K562 (cell line): Measurements from ENCODE around the gene RPH3AL. TPM values are rescaled to one million over a fixed set of nuclear protein-coding genes. Genes with fewer than 3 reads are reported as not detected.

ENCODE experiments used
- ATAC-seq: fragments of 200-7000 bp; cut with Tn5 transposase; 3 replicates; pipeline ENCODE4 v1.9.1; 2020; ENCODE audit warnings: moderate library complexity
- BruUV-seq: library from RNA; stranded (reverse); fragments of 400-500 nt; replicated peaks from 2 replicates; lab custom pipeline; 2021; lab: Mats Ljungman, UMichigan
- CTCF ChIA-PET: fragments of 300-600 bp; formaldehyde crosslinking; extraction: SDS; loops from one replicate; lab custom pipeline; 2021; ENCODE audit warnings: low intra/inter-chr PET ratio; lab: Yijun Ruan, JAX
- POLR2A ChIA-PET: fragments of 300-600, 350-650 bp; sonication (Branson Sonifier 250); formaldehyde crosslinking; extraction: SDS; loops from one replicate; lab custom pipeline; 2021; ENCODE audit warnings: antibody characterized with exemption, inconsistent platforms; lab: Yijun Ruan, JAX
- DNase-seq, 4 experiments: peaks; one replicate each; pipeline versions ENCODE4 v3.0.0 to v3.0.0-alpha.2; 2011 to 2018; ENCODE audit warnings: low spot score in 3 of 4, mixed read lengths in 3 of 4; ENCODE audit errors: extremely low read depth in 1 of 4
- FAIRE-seq: peaks from 2 replicates; lab custom pipeline; 2011; peaks lifted over from hg19 to GRCh38; lab: Jason Lieb, UNC
- H2AFZ ChIP-seq: 2 replicates; pipeline ENCODE4 v1.6.0; 2011; ENCODE audit warnings: low read depth, low read length, control low read depth, inconsistent platforms
- H3K27ac ChIP-seq: fragments of 200-600 bp; 3 replicates; pipeline ENCODE4 v1.8.0; 2011; ENCODE audit warnings: low read depth, mild to moderate bottlenecking, control low read depth, inconsistent platforms, low read length, moderate library complexity, mixed read lengths; ENCODE audit errors: extremely low read depth
- H3K27me3 ChIP-seq, 2 experiments: fragments of 300-600 bp in 1 of 2; 2 replicates in 1 of 2; 3 replicates in 1 of 2; pipeline versions ENCODE4 v1.6.0 to v1.8.0; 2011; ENCODE audit warnings: inconsistent platforms in 2 of 2, low read length in 2 of 2, mild to moderate bottlenecking in 1 of 2, mixed read lengths in 1 of 2, moderate library complexity in 1 of 2; ENCODE audit not compliant: control insufficient read depth in 2 of 2, insufficient read depth in 2 of 2
- H3K36me3 ChIP-seq: fragments of 300-600 bp; 3 replicates; pipeline ENCODE4 v1.8.0; 2011; ENCODE audit warnings: mild to moderate bottlenecking, low read length, inconsistent platforms; ENCODE audit not compliant: control insufficient read depth, insufficient read depth
- H3K4me1 ChIP-seq, 2 experiments: fragments of 200-600 bp in 1 of 2; replicated peaks in 1 of 2; 2 replicates in 1 of 2; 3 replicates in 1 of 2; pipeline versions ENCODE4 v1.5.1 to v1.8.0; 2011; ENCODE audit warnings: inconsistent platforms in 2 of 2, low read length in 2 of 2, mild to moderate bottlenecking in 1 of 2, mixed read lengths in 1 of 2, moderate library complexity in 1 of 2; ENCODE audit not compliant: control insufficient read depth in 2 of 2, insufficient read depth in 2 of 2
- H3K4me2 ChIP-seq: 2 replicates; pipeline ENCODE4 v1.6.1; 2011; ENCODE audit warnings: low read length, control low read depth, inconsistent platforms, mixed read lengths; ENCODE audit not compliant: insufficient read depth
- H3K4me3 ChIP-seq: fragments of 200-600 bp; sonication (generic), shearing (Covaris generic); 2 replicates; pipeline ENCODE4 v1.5.1; 2016; ENCODE audit warnings: control low read depth, inconsistent platforms
- H3K79me2 ChIP-seq: fragments of 200-600 bp; 3 replicates; pipeline ENCODE4 v1.8.0; 2011; ENCODE audit warnings: low read length, inconsistent platforms; ENCODE audit not compliant: control insufficient read depth, insufficient read depth
- H3K9ac ChIP-seq, 2 experiments: 2 replicates each; pipeline versions ENCODE4 v1.6.0 to v1.6.1; 2011; ENCODE audit warnings: low read depth in 2 of 2, low read length in 2 of 2, control low read depth in 1 of 2, inconsistent platforms in 1 of 2, mild to moderate bottlenecking in 1 of 2, mixed read lengths in 1 of 2; ENCODE audit not compliant: insufficient read depth in 1 of 2
- H3K9me1 ChIP-seq: one replicate; pipeline ENCODE4 v1.6.0; 2011; ENCODE audit warnings: inconsistent platforms, mild to moderate bottlenecking, low read length, moderate library complexity; ENCODE audit not compliant: control insufficient read depth, insufficient read depth
- H3K9me3 ChIP-seq: replicated peaks from 2 replicates; pipeline ENCODE4 v1.5.1; 2011; ENCODE audit warnings: low read depth, low read length, inconsistent platforms; ENCODE audit not compliant: control insufficient read depth, insufficient read depth
- H4K20me1 ChIP-seq: replicated peaks from 2 replicates; pipeline ENCODE4 v1.6.1; 2011; ENCODE audit warnings: low read length, inconsistent platforms, mixed read lengths; ENCODE audit not compliant: control insufficient read depth, insufficient read depth
- BHLHE40 ChIP-seq: IDR thresholded peaks from 2 replicates; pipeline ENCODE4 v1.6.1; 2011; ENCODE audit warnings: low read length, improper control_type of control experiment
- C11orf30 ChIP-seq: fragments of 450-650 bp; IDR thresholded peaks from 2 replicates; pipeline ENCODE4 v1.6.1; 2016; ENCODE audit warnings: low read depth, mild to moderate bottlenecking
- DPF2 ChIP-seq: fragments of 450-650 bp; IDR thresholded peaks from 2 replicates; pipeline ENCODE4 v1.6.1; 2016
- HNRNPLL ChIP-seq: fragments of 200-400 bp; formaldehyde crosslinking; IDR thresholded peaks from 2 replicates; pipeline ENCODE4 v1.6.1; 2017; ENCODE audit warnings: low read length, low read depth, mild to moderate bottlenecking; ENCODE audit not compliant: poor library complexity, severe bottlenecking
- KAT7 ChIP-seq: sonication (generic); formaldehyde crosslinking; IDR thresholded peaks from 2 replicates; pipeline ENCODE4 v1.8.0; 2022; ENCODE audit warnings: missing genetic modification reagents, mild to moderate bottlenecking, borderline replicate concordance
- KDM2B ChIP-seq: fragments of 250-450 bp; sonication (Bioruptor Pico); IDR thresholded peaks from 2 replicates; pipeline ENCODE4 v1.8.0; 2021; ENCODE audit warnings: mild to moderate bottlenecking, moderate library complexity
- MEF2D ChIP-seq: conservative IDR thresholded peaks from 2 replicates; pipeline ENCODE4 v1.6.1; 2016; ENCODE audit warnings: low read depth, missing genetic modification characterization, missing compliant biosample characterization
- SMARCE1 ChIP-seq: fragments of 450-650 bp; IDR thresholded peaks from 2 replicates; pipeline ENCODE4 v1.7.1; 2016; ENCODE audit warnings: mild to moderate bottlenecking
- SREBF2 ChIP-seq: sonication (generic); formaldehyde crosslinking; IDR thresholded peaks from 2 replicates; pipeline ENCODE4 v1.4.0; 2020; ENCODE audit warnings: mild to moderate bottlenecking, missing genetic modification reagents
- TAF15 ChIP-seq: fragments of 200-400 bp; formaldehyde crosslinking; IDR thresholded peaks from 2 replicates; pipeline ENCODE4 v1.6.1; 2017; ENCODE audit warnings: mild to moderate bottlenecking, low read depth, low read length, moderate library complexity
- ZNF165 ChIP-seq: fragments of 250-450 bp; sonication (Bioruptor Pico); IDR thresholded peaks from 2 replicates; pipeline ENCODE4 v1.4.0; 2020; ENCODE audit warnings: borderline replicate concordance
- WGBS: fragments of 100-300 bp; shearing (Covaris generic); methylation state at CpG from one replicate; pipeline ENCODE4 v1.1.6; 2016; ENCODE audit warnings: low coverage, mixed read lengths; ENCODE audit not compliant: insufficient coverage; ENCODE audit errors: missing lambda C conversion rate; 5-methylcytosine and 5-hydroxymethylcytosine counted together
- in situ Hi-C: fragments of 300-500 bp; cut with MboI; formaldehyde crosslinking; loops from 4 replicates; pipeline ENCODE4 v1.15.0; 2018; ENCODE audit warnings: inconsistent platforms, mixed read lengths
- intact Hi-C: fragments of 100-400 bp; cut with micrococcal nuclease; formaldehyde crosslinking; loops from 2 replicates; pipeline ENCODE4 v1.14.2; 2022
- polyA plus RNA-seq, 8 experiments: library from polyadenylated mRNA; depleted of rRNA in 4 of 8; stranded (reverse) in 5 of 8; unstranded in 3 of 8; fragments of >200 nt; fragmentation: Nextera tagmentation in 2 of 8; fragmentation: Illumina TruSeq in 1 of 8; extraction: Ambion mirVana in 2 of 8; extraction: Trizol in 1 of 8; gene quantifications; 2 replicates each; pipeline versions ENCODE4 v1.2.1 to v1.2.3, GENCODE V29; 2011 to 2014; ENCODE audit warnings: inconsistent platforms in 1 of 8, missing spikeins in 1 of 8
- total RNA-seq, 7 experiments: library from RNA; depleted of rRNA in 6 of 7; stranded (reverse); fragments of >200 nt in 6 of 7; fragmentation: Illumina TruSeq in 2 of 7; extraction: Trizol in 2 of 7; gene quantifications; 2 replicates each; pipeline versions ENCODE4 v1.2.1 to v1.2.3, GENCODE V29; 2011 to 2021; ENCODE audit warnings: low replicate concordance in 1 of 7

RPH3AL gene
- total and polyA plus RNA-seq, 9 of the 15 experiments (the other 6 are each of a cell fraction or from before 2014, with no cell fraction given): 0.18 to 1.7 (median 0.39) TPM

- H3K27ac ChIP-seq: no peak overlapping the region
- no peaks in the 10 kb centered on the region for H3K9me3 ChIP-seq
- BruUV-seq: no TSS peak
- no peak for DNase-seq
- H3K9ac ChIP-seq: no peak overlapping the region
- intact Hi-C loops (no loop called here), in situ Hi-C loops (no loop called here)
- no peak for ATAC-seq
- H3K4me3 ChIP-seq: no peak overlapping the region
- TF ChIP-seq KAT7 (CRISPR knock-in tag): no peak
- no peak for TF ChIP-seq SMARCE1
- TF ChIP-seq C11orf30: no peak
- TF ChIP-seq BHLHE40: no peak
- no peak for TF ChIP-seq TAF15
- no peak for TF ChIP-seq KDM2B (CRISPR knock-in tag)
- TF ChIP-seq MEF2D (tag): no peak
- no peak for TF ChIP-seq DPF2
- no peak for TF ChIP-seq HNRNPLL
- no peak for TF ChIP-seq SREBF2
- TF ChIP-seq ZNF165: no peak
- H3K4me1 ChIP-seq: peaks cover 0 to 4% of the 10 kb centered on the region in 2 experiments; a peak in 2 of 5 replicates
- no peaks in the 10 kb centered on the region for H3K36me3 ChIP-seq
- no peak for FAIRE-seq
- H4K20me1 ChIP-seq: no peaks in the 10 kb centered on the region
- no peaks in the 10 kb centered on the region for H3K9me1 ChIP-seq
- H2AFZ ChIP-seq: no peak overlapping the region
- WGBS: 7% methylated on average over 13 of the region's 23 CpGs
- ChIA-PET CTCF (no interaction called here), POLR2A (no interaction called here)
- no peak overlapping the region for H3K4me2 ChIP-seq
- H3K79me2 ChIP-seq: no peaks in the 10 kb centered on the region
- H3K27me3 ChIP-seq: peaks cover 15 to 39% of the 10 kb centered on the region in 2 experiments
Measured at GRCh38 chr17:339193-340061, 13.2 kb downstream of the RPH3AL start.
